Measurements from ENCODE around the gene CYTH4. TPM values are rescaled to one million over a fixed set of nuclear protein-coding genes. Genes with fewer than 3 reads are reported as not detected.

CYTH4 gene
- total and polyA plus RNA-seq, 8 donors: 1.9 to 77.0 (median 6.0) TPM; not detected in 1

DNA sequence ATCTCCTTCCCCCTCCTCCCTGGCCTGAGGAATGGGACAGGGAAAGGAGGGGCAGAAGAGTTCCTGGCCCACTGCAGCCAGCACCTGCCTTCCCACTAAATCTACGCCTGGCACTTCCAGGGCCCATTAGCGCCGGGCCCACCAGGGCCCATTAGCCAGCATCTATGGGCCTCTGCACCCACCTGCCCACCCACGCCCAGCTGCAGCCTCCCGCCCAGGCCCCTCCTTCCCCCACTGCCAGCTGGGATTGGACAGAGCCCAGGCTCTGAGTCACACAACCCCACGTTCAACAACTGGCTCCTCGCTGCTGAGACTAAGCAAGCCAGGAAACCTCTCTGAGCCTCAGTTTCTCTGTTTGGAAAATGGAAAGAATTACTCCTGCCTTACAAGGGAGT is 48.7 kb downstream of the CYTH4 start:
- Histone ChIP-seq H3K27ac (no peak overlapping the region), H3K27me3 (peaks cover 23 to 96% (median 60%) of the 10 kb centered on the region in 3 donors), H3K36me3 (no peaks in the 10 kb centered on the region), H3K4me1 (peaks cover 14 to 63% (median 43%) of the 10 kb centered on the region in 4 donors), H3K4me3 (no peak overlapping the region), H3K9me3 (no peaks in the 10 kb centered on the region)
- intact Hi-C loops (cut with DNase I; ENCODE audit: low total_unique reads): no loop called here
- 28 to 66% (median 48%) methylated on average over 7 of the region's 7 CpGs for WGBS, 5 donors
- TF ChIP-seq POLR2AphosphoS5 (IDR thresholded peaks at IDR 0.05) (no peak), EP300 (IDR thresholded peaks at IDR 0.05) (no peak), POLR2A (IDR thresholded peaks at IDR 0.05) (no peak), CTCF (IDR thresholded peaks at IDR 0.05) (no peak)
- peak in 1 of 2 donors; percentile 63 for DNase-seq

GRCh38 chr22:37331856-37332536 is 49.7 kb downstream of the CYTH4 start:
- Histone ChIP-seq H3K9me3 (no peaks in the 10 kb centered on the region), H3K4me3 (no peak overlapping the region), H3K27me3 (peaks cover 23 to 96% (median 59%) of the 10 kb centered on the region in 3 donors), H3K27ac (no peak overlapping the region), H3K4me1 (peaks cover 12 to 63% (median 42%) of the 10 kb centered on the region in 4 donors), H3K36me3 (no peaks in the 10 kb centered on the region)
- TF ChIP-seq POLR2AphosphoS5 (IDR thresholded peaks at IDR 0.05) (no peak), POLR2A (IDR thresholded peaks at IDR 0.05) (no peak), CTCF (IDR thresholded peaks at IDR 0.05) (no peak), EP300 (IDR thresholded peaks at IDR 0.05) (no peak)
- DNase-seq: no peak
- 68 to 83% (median 80%) methylated on average over 8 to 9 of the region's 9 CpGs for WGBS, 5 donors
- intact Hi-C loops (cut with DNase I; ENCODE audit: low total_unique reads): no loop called here

- no peak for DNase-seq
- Histone ChIP-seq H3K4me1 (peaks cover 12 to 75% (median 44%) of the 10 kb centered on the region in 4 donors), H3K27me3 (peaks cover 23 to 97% (median 59%) of the 10 kb centered on the region in 3 donors)
Observed at GRCh38 chr22:37333724-37334460, 51.6 kb downstream of the CYTH4 start.

More at GRCh38 chr22:37333724-37334460, 51.6 kb downstream of the CYTH4 start:
- intact Hi-C loops (cut with DNase I; ENCODE audit: low total_unique reads): no loop called here
- no peak overlapping the region for H3K4me3 ChIP-seq
- TF ChIP-seq CTCF (IDR thresholded peaks at IDR 0.05): no peak
- TF ChIP-seq POLR2AphosphoS5 (IDR thresholded peaks at IDR 0.05): no peak
- no peak for TF ChIP-seq EP300 (IDR thresholded peaks at IDR 0.05)
- no peak for TF ChIP-seq POLR2A (IDR thresholded peaks at IDR 0.05)
- WGBS, 5 donors: 36 to 48% (median 41%) methylated on average over 11 of the region's 11 CpGs
- no peak overlapping the region for H3K27ac ChIP-seq
- no peaks in the 10 kb centered on the region for H3K36me3 ChIP-seq
- H3K9me3 ChIP-seq: no peaks in the 10 kb centered on the region

Measured in stomach (tissue), 9 donors.